ENCODE results near the gene CWC27.

DNA sequence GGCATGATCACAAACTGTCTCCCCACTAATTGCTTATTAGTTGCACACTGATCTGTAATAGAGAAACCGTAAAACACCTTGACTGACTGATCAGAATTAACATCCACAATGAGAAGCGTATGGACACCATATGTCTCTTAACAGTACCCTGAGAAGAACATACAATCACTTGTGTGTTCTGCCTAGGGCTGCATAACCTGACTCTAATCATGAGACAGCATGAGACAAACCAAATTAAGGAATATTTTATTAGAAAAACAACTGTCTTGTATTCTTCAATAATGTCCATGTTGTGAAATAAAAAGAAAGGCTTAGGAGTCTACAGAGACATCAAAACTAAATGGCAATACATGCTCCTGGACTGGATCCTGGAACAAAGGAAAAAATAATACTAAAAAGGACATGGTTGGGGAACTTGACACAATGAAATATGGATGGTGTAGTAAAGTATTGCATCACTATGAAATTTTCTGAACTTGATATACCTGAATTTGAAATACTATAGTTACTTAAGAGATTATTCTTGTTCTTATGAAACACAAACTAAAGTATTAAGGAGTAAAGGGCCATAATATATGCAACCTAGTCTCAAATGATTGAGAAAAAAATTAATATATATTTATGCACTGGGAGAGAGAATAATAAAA is 162.1 kb downstream of the CWC27 start:
- TF ChIP-seq POLR2AphosphoS5 (IDR thresholded peaks at IDR 0.05): no peak
- TF ChIP-seq, protein P1, sequence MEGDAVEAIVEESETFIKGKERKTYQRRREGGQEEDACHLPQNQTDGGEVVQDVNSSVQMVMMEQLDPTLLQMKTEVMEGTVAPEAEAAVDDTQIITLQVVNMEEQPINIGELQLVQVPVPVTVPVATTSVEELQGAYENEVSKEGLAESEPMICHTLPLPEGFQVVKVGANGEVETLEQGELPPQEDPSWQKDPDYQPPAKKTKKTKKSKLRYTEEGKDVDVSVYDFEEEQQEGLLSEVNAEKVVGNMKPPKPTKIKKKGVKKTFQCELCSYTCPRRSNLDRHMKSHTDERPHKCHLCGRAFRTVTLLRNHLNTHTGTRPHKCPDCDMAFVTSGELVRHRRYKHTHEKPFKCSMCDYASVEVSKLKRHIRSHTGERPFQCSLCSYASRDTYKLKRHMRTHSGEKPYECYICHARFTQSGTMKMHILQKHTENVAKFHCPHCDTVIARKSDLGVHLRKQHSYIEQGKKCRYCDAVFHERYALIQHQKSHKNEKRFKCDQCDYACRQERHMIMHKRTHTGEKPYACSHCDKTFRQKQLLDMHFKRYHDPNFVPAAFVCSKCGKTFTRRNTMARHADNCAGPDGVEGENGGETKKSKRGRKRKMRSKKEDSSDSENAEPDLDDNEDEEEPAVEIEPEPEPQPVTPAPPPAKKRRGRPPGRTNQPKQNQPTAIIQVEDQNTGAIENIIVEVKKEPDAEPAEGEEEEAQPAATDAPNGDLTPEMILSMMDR (IDR thresholded peaks at IDR 0.05): no peak

All from upper lobe of left lung (tissue), 4 donors.